Medulla oblongata (tissue), 1 donor: ENCODE measurements around the gene DHRS2.
"Not testable (repeated sequence)": the region's sequence is repeated elsewhere in the genome, so short reads cannot be mapped to it uniquely, and the experiment has no call there.

Source experiments
- DNase-seq: peaks from one replicate; pipeline ENCODE4 v3.0.0-alpha.2; 2015; ENCODE audit errors: extremely low spot score

The DHRS2 gene

GRCh38 chr14:23633160-23633701 lies 2.9 kb upstream of the DHRS2 start:
- DNase-seq, result no peak

- DNase-seq, result not testable (repeated sequence)
Measured at GRCh38 chr14:23634698-23635412, 1.3 kb upstream of the DHRS2 start.

- not testable (repeated sequence) for DNase-seq
Measured at GRCh38 chr14:23637312-23637654, 1.1 kb downstream of the DHRS2 start.

- DNase-seq, result not testable (repeated sequence)
Measured at GRCh38 chr14:23637655-23638413, 1.7 kb downstream of the DHRS2 start.

- DNase-seq, result no peak
Measured at GRCh38 chr14:23638414-23639047, 2.4 kb downstream of the DHRS2 start.

GRCh38 chr14:23639048-23639890 lies 3.1 kb downstream of the DHRS2 start:
- no peak for DNase-seq

- DNase-seq, result no peak
Measured at GRCh38 chr14:23639891-23640523, 3.8 kb downstream of the DHRS2 start.

- DNase-seq, result peak; percentile 26
Measured at GRCh38 chr14:23640524-23641141, 4.5 kb downstream of the DHRS2 start.

- no peak for DNase-seq
Measured at GRCh38 chr14:23641180-23641914, 5.2 kb downstream of the DHRS2 start.

- DNase-seq, result peak; percentile 12
Measured at GRCh38 chr14:23641915-23642588, 5.9 kb downstream of the DHRS2 start.

GRCh38 chr14:23643533-23644194 lies 7.5 kb downstream of the DHRS2 start:
- no peak for DNase-seq

- no peak for DNase-seq
Measured at GRCh38 chr14:23644195-23644918, 8.2 kb downstream of the DHRS2 start.

- DNase-seq, result no peak
Measured at GRCh38 chr14:23644919-23645336, 8.8 kb downstream of the DHRS2 start.

GRCh38 chr14:23645504-23645811 lies 9.3 kb downstream of the DHRS2 start:
- DNase-seq, result no peak

- no peak for DNase-seq
Measured at GRCh38 chr14:23645812-23646647, 9.9 kb downstream of the DHRS2 start.

- DNase-seq, result no peak
Measured at GRCh38 chr14:23646648-23647549, 10.7 kb downstream of the DHRS2 start.
